SK-N-SH treated with all-trans-retinoic acid at 6 μM for 48 hours (cell line): ENCODE data around the gene RAPGEF1.

Experiments used
- ATAC-seq: fragments of 200-7000 bp; cut with Tn5 transposase; 3 replicates; pipeline ENCODE4 v1.9.1; 2020; ENCODE audit warnings: mild to moderate bottlenecking, moderate library complexity
- BACH2 ChIP-seq: fragments of 250-450 bp; sonication (Bioruptor Pico); IDR thresholded peaks from 2 replicates; pipeline ENCODE4 v1.9.0; 2021; ENCODE audit warnings: mild to moderate bottlenecking, borderline replicate concordance
- CREB5 ChIP-seq: fragments of 250-450 bp; sonication (Bioruptor Pico); IDR thresholded peaks from 2 replicates; pipeline ENCODE4 v1.5.1; 2020; ENCODE audit warnings: low read depth, mild to moderate bottlenecking, moderate library complexity
- CSDC2 ChIP-seq: fragments of 250-450 bp; sonication (Bioruptor Pico); IDR thresholded peaks from 2 replicates; pipeline ENCODE4 v1.5.0; 2020; ENCODE audit warnings: mild to moderate bottlenecking, moderate library complexity
- CSRNP3 ChIP-seq: fragments of 250-450 bp; sonication (Bioruptor Pico); IDR thresholded peaks from 2 replicates; pipeline ENCODE4 v1.5.1; 2021; ENCODE audit warnings: mild to moderate bottlenecking, moderate library complexity
- ESRRG ChIP-seq: fragments of 250-450 bp; sonication (Bioruptor Pico); IDR thresholded peaks from 2 replicates; pipeline ENCODE4 v1.6.1; 2021; ENCODE audit warnings: mild to moderate bottlenecking
- GLIS3 ChIP-seq: fragments of 250-450 bp; sonication (Bioruptor Pico); IDR thresholded peaks from 2 replicates; pipeline ENCODE4 v1.5.0; 2020; ENCODE audit warnings: mild to moderate bottlenecking, moderate library complexity
- ISL1 ChIP-seq: fragments of 250-450 bp; sonication (Bioruptor Pico); IDR thresholded peaks from 2 replicates; pipeline ENCODE4 v2.1.2; 2022; ENCODE audit warnings: mild to moderate bottlenecking, moderate library complexity
- PATZ1 ChIP-seq: fragments of 250-450 bp; sonication (Bioruptor Pico); IDR thresholded peaks from 2 replicates; pipeline ENCODE4 v1.8.0; 2020; ENCODE audit warnings: mild to moderate bottlenecking, moderate library complexity, borderline replicate concordance
- RARB ChIP-seq: fragments of 250-450 bp; sonication (Bioruptor Pico); IDR thresholded peaks from 2 replicates; pipeline ENCODE4 v1.8.0; 2021; ENCODE audit warnings: mild to moderate bottlenecking, moderate library complexity
- SNAI2 ChIP-seq: fragments of 250-450 bp; sonication (Bioruptor Pico); IDR thresholded peaks from 2 replicates; pipeline ENCODE4 v1.5.0; 2020; ENCODE audit warnings: mild to moderate bottlenecking, moderate library complexity
- TCF4 ChIP-seq: fragments of 250-450 bp; sonication (Bioruptor Pico); IDR thresholded peaks from 2 replicates; pipeline ENCODE4 v1.8.0; 2021; ENCODE audit warnings: mild to moderate bottlenecking, moderate library complexity, borderline replicate concordance
- TOX ChIP-seq: fragments of 250-450 bp; sonication (Bioruptor Pico); IDR thresholded peaks from 2 replicates; pipeline ENCODE4 v1.8.0; 2021; ENCODE audit warnings: mild to moderate bottlenecking, moderate library complexity, borderline replicate concordance
- ZC3H10 ChIP-seq: fragments of 250-450 bp; sonication (Bioruptor Pico); IDR thresholded peaks from 2 replicates; pipeline ENCODE4 v1.5.1; 2021; ENCODE audit warnings: mild to moderate bottlenecking, moderate library complexity
- ZFP3 ChIP-seq: fragments of 250-450 bp; sonication (Bioruptor Pico); IDR thresholded peaks from 2 replicates; pipeline ENCODE4 v1.5.0; 2020; ENCODE audit warnings: mild to moderate bottlenecking, moderate library complexity
- ZNF565 ChIP-seq: fragments of 450-650 bp; formaldehyde crosslinking; conservative IDR thresholded peaks from 2 replicates; pipeline ENCODE4 v1.5.0; 2020; ENCODE audit warnings: low read depth, mild to moderate bottlenecking, moderate library complexity
- ZNF70 ChIP-seq: fragments of 450-650 bp; formaldehyde crosslinking; IDR thresholded peaks from 2 replicates; pipeline ENCODE4 v1.5.0; 2020; ENCODE audit warnings: mild to moderate bottlenecking, moderate library complexity
- ZNF8 ChIP-seq: fragments of 450-650 bp; formaldehyde crosslinking; IDR thresholded peaks from 2 replicates; pipeline ENCODE4 v1.5.0; 2020; ENCODE audit warnings: mild to moderate bottlenecking, moderate library complexity
- TF ChIP-seq, protein P1 (sequence below): fragments of 250-450 bp; sonication (Bioruptor Pico); IDR thresholded peaks from 2 replicates; pipeline ENCODE4 v1.8.0; 2021; ENCODE audit warnings: low read depth, mild to moderate bottlenecking, moderate library complexity, borderline replicate concordance

The RAPGEF1 gene

GRCh38 chr9:131611586-131612315 is 128.1 kb downstream of the RAPGEF1 start:
- ATAC-seq: no peak
- TF ChIP-seq ESRRG (CRISPR knock-in tag) (no peak), ZNF8 (CRISPR knock-in tag) (no peak), TOX (CRISPR knock-in tag) (no peak), CSRNP3 (CRISPR knock-in tag) (no peak), TCF4 (CRISPR knock-in tag) (no peak), ZC3H10 (no peak), ZFP3 (CRISPR knock-in tag) (no peak), ZNF70 (CRISPR knock-in tag) (no peak), CREB5 (CRISPR knock-in tag) (no peak), GLIS3 (no peak), ZNF565 (CRISPR knock-in tag) (no peak), PATZ1 (CRISPR knock-in tag) (no peak), BACH2 (no peak), CSDC2 (CRISPR knock-in tag) (no peak), ISL1 (CRISPR knock-in tag) (no peak), RARB (CRISPR knock-in tag) (no peak)
- TF ChIP-seq, protein P1, sequence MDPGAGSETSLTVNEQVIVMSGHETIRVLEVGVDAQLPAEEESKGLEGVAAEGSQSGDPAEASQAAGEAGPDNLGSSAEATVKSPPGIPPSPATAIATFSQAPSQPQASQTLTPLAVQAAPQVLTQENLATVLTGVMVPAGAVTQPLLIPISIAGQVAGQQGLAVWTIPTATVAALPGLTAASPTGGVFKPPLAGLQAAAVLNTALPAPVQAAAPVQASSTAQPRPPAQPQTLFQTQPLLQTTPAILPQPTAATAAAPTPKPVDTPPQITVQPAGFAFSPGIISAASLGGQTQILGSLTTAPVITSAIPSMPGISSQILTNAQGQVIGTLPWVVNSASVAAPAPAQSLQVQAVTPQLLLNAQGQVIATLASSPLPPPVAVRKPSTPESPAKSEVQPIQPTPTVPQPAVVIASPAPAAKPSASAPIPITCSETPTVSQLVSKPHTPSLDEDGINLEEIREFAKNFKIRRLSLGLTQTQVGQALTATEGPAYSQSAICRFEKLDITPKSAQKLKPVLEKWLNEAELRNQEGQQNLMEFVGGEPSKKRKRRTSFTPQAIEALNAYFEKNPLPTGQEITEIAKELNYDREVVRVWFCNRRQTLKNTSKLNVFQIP (CRISPR knock-in tag): no peak

DNA sequence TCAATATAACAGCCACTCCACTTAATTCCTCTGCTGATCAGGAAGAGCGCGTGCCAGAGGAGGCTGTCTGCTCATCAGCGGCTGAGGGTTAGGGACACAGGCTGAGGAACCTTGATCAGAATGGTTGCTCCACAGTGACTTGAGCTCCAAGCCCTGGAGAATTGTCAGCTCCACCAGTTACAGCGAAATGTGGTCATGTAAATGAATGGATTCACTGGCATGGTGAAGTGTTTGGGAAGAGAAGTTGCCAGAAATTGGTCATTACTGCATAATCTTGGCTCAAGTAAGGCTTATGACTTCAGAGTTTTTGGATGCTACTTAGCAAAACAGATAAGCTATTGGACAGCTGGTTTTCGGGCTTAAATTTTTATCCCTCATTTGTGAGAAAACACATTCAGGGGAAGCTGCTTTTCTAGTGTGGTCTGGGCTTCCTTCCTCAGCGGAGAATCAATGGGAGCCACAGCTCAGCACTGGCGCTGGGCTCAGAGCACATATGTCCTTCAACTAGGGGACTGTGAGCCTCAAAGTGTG is 129.6 kb downstream of the RAPGEF1 start:
- TF ChIP-seq ZFP3 (CRISPR knock-in tag) (no peak), BACH2 (no peak), ISL1 (CRISPR knock-in tag) (no peak), RARB (CRISPR knock-in tag) (no peak), PATZ1 (CRISPR knock-in tag) (no peak), TOX (CRISPR knock-in tag) (no peak), CREB5 (CRISPR knock-in tag) (no peak), CSDC2 (CRISPR knock-in tag) (no peak), TCF4 (CRISPR knock-in tag) (no peak), ZNF70 (CRISPR knock-in tag) (no peak), ZC3H10 (no peak), SNAI2 (no peak), CSRNP3 (CRISPR knock-in tag) (no peak)
- TF ChIP-seq, protein P1 (CRISPR knock-in tag): no peak
- no peak for ATAC-seq
